DND-41 (cell line): Measurements from ENCODE around the gene SLC16A14.

Source experiments
- ATAC-seq: fragments of 200-7000 bp; cut with Tn5 transposase; 3 replicates; pipeline ENCODE4 v1.9.1; 2021; ENCODE audit warnings: low read depth; ENCODE audit not compliant: insufficient read depth
- DNase-seq: peaks from one replicate; pipeline ENCODE4 v3.0.0-alpha.2; 2020
- H2AFZ ChIP-seq: 2 replicates; pipeline ENCODE4 v1.6.0; 2012; ENCODE audit warnings: low read depth, low read length
- H3K27ac ChIP-seq: 2 replicates; pipeline ENCODE4 v1.5.1; 2012; ENCODE audit warnings: low read length, inconsistent platforms
- H3K27me3 ChIP-seq: fragments of 200-600 bp; sonication (generic); 2 replicates; pipeline ENCODE4 v1.6.0; 2012; ENCODE audit warnings: low read length, mild to moderate bottlenecking, inconsistent platforms; ENCODE audit not compliant: insufficient read depth, poor library complexity
- H3K36me3 ChIP-seq: 2 replicates; pipeline ENCODE4 v1.5.1; 2012; ENCODE audit warnings: low read length, inconsistent platforms; ENCODE audit not compliant: insufficient read depth
- H3K4me1 ChIP-seq: 2 replicates; pipeline ENCODE4 v1.5.1; 2012; ENCODE audit warnings: mild to moderate bottlenecking, low read length; ENCODE audit not compliant: insufficient read depth
- H3K4me2 ChIP-seq: 2 replicates; pipeline ENCODE4 v1.6.0; 2012; ENCODE audit warnings: mild to moderate bottlenecking, moderate library complexity, low read length, inconsistent platforms; ENCODE audit not compliant: insufficient read depth
- H3K4me3 ChIP-seq, 2 experiments: fragments of 200-600 bp in 1 of 2; shearing (Covaris generic) in 1 of 2; 2 replicates each; pipeline ENCODE4 v1.5.1; 2012 to 2016; ENCODE audit warnings: inconsistent platforms in 2 of 2, low read length in 2 of 2, mild to moderate bottlenecking in 2 of 2, low read depth in 1 of 2, moderate library complexity in 1 of 2
- H3K79me2 ChIP-seq: 2 replicates; pipeline ENCODE4 v1.6.0; 2012; ENCODE audit warnings: low read length, inconsistent platforms; ENCODE audit not compliant: insufficient read depth
- H3K9ac ChIP-seq: 2 replicates; pipeline ENCODE4 v1.6.0; 2012; ENCODE audit warnings: low read depth, mild to moderate bottlenecking, inconsistent platforms, low read length, moderate library complexity
- H3K9me3 ChIP-seq: 2 replicates; pipeline ENCODE4 v1.5.1; 2012; ENCODE audit warnings: low read length, moderate library complexity, mild to moderate bottlenecking, inconsistent platforms; ENCODE audit not compliant: insufficient read depth, severe bottlenecking
- H4K20me1 ChIP-seq: 2 replicates; pipeline ENCODE4 v1.6.0; 2012; ENCODE audit warnings: low read length; ENCODE audit not compliant: insufficient read depth
- CTCF ChIP-seq: IDR thresholded peaks from 2 replicates; pipeline ENCODE4 v1.5.1; 2012; ENCODE audit warnings: borderline replicate concordance, low read length, moderate library complexity, mild to moderate bottlenecking; ENCODE audit not compliant: poor library complexity, severe bottlenecking; ENCODE audit errors: extremely low read depth
- EZH2 ChIP-seq: IDR thresholded peaks from 3 replicates; pipeline ENCODE4 v1.6.1; 2012; ENCODE audit warnings: borderline replicate concordance, low read depth, mild to moderate bottlenecking, moderate library complexity, low read length, inconsistent platforms; ENCODE audit not compliant: severe bottlenecking

Gene SLC16A14

GRCh38 chr2:230052299-230052698 lies 16.4 kb downstream of the SLC16A14 start:
- Histone ChIP-seq H3K4me1 (no peaks in the 10 kb centered on the region), H3K4me3 (no peak overlapping the region), H3K9ac (no peak overlapping the region), H2AFZ (no peak overlapping the region), H3K4me2 (no peak overlapping the region), H4K20me1 (no peaks in the 10 kb centered on the region), H3K36me3 (no peaks in the 10 kb centered on the region), H3K79me2 (no peaks in the 10 kb centered on the region), H3K27me3 (no peaks in the 10 kb centered on the region), H3K27ac (no peak overlapping the region), H3K9me3 (no peaks in the 10 kb centered on the region)
- no peak for DNase-seq
- TF ChIP-seq CTCF, result no peak
- no peak for TF ChIP-seq EZH2
- ATAC-seq, result no peak

GRCh38 chr2:230050136-230050535 lies 18.6 kb downstream of the SLC16A14 start:
- Histone ChIP-seq H3K4me2 (no peak overlapping the region), H2AFZ (no peak overlapping the region), H3K79me2 (no peaks in the 10 kb centered on the region), H3K36me3 (no peaks in the 10 kb centered on the region), H3K9ac (no peak overlapping the region), H3K4me3 (no peak overlapping the region), H4K20me1 (no peaks in the 10 kb centered on the region), H3K27me3 (no peaks in the 10 kb centered on the region), H3K4me1 (no peaks in the 10 kb centered on the region), H3K27ac (no peak overlapping the region), H3K9me3 (no peaks in the 10 kb centered on the region)
- TF ChIP-seq CTCF (no peak), EZH2 (no peak)
- DNase-seq (no peak), ATAC-seq (no peak)

GRCh38 chr2:230048010-230048671 lies 20.6 kb downstream of the SLC16A14 start:
- DNase-seq (no peak), ATAC-seq (no peak)
- H3K4me2 ChIP-seq, result no peak overlapping the region
- no peaks in the 10 kb centered on the region for H3K9me3 ChIP-seq
- H4K20me1 ChIP-seq, result no peaks in the 10 kb centered on the region
- no peak overlapping the region for H3K4me3 ChIP-seq
- H3K27ac ChIP-seq, result no peak overlapping the region
- no peaks in the 10 kb centered on the region for H3K4me1 ChIP-seq
- no peak for TF ChIP-seq CTCF
- TF ChIP-seq EZH2, result no peak
- no peaks in the 10 kb centered on the region for H3K27me3 ChIP-seq
- H3K79me2 ChIP-seq, result no peaks in the 10 kb centered on the region
- H3K36me3 ChIP-seq, result no peaks in the 10 kb centered on the region
- no peak overlapping the region for H2AFZ ChIP-seq
- no peak overlapping the region for H3K9ac ChIP-seq
